Stimulated activated effector memory CD8-positive, alpha-beta T cell treated with anti-CD3 and anti-CD28 coated beads, Interleukin-12 subunit alpha, Interleukin-12 subunit beta, amount 100 ng/mL, for 72 hours (primary cell): Measurements from ENCODE around the gene GUCA2B.

Source experiments
- ATAC-seq: fragments of 150-1000 bp; cut with Tn5 transposase; 2 replicates; pipeline ENCODE4 v1.10.0; 2021
- DNase-seq, 2 donors: peaks; one replicate each; pipeline ENCODE4 v3.0.0; 2021 to 2022; ENCODE audit warnings: low spot score in 2 of 2
- H3K27ac Mint-ChIP-seq: one replicate; pipeline ENCODE4 v1.8.0; 2022; ENCODE audit warnings: mild to moderate bottlenecking, mixed read lengths
- H3K36me3 Mint-ChIP-seq: one replicate; pipeline ENCODE4 v1.8.0; 2022; ENCODE audit warnings: mild to moderate bottlenecking, mixed read lengths
- H3K4me1 Mint-ChIP-seq: one replicate; pipeline ENCODE4 v1.8.0; 2022; ENCODE audit warnings: mixed read lengths
- H3K4me3 Mint-ChIP-seq: one replicate; pipeline ENCODE4 v1.8.0; 2022; ENCODE audit warnings: mild to moderate bottlenecking, mixed read lengths
- H3K9me3 Mint-ChIP-seq: one replicate; pipeline ENCODE4 v1.8.0; 2022; ENCODE audit warnings: mixed read lengths

Gene GUCA2B

DNA sequence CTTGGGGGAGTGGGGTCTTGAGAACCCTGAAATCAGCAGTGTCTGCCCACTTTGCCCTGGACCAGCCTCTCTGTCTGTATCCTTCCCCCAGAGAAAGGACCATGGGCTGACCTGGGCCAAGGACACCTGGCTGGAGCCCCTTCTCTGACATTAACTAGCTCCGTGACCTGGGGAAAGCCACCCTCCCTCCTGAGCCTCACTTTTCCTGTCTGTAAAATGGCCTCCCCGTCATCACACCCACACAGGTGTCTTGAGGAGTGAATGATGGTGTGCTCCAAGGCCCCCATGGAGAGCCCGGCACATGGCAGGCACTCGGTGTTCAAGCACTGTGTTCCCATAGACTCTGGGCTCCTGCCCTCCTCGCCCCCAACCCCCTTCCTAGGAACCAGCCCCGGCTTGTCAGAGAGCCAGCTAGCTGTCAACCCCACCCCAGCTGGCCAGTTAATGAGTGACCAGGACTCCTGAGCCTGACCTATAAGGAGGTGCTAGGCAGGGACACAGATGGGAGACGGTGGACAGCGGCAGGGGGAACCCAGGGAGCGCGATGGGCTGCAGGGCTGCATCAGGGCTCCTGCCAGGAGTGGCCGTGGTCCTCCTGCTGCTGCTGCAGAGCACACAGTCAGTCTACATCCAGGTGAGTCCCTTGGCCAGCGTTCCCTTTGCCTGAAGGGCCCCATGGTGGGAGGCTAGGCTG is at the start of gene GUCA2B:
TSS of gene GUCA2B (plus strand) at position 504 of the 694 bp plus-strand sequence. CDS start at position 545, 41 bp downstream.
- Mint-ChIP-seq H3K27ac (peak within 1 kb of the TSS; percentile 24), H3K4me3 (no peak within 1 kb of the TSS), H3K36me3 (no peaks in the 10 kb centered on the region), H3K9me3 (no peaks in the 10 kb centered on the region), H3K4me1 (peaks cover 8% of the 10 kb centered on the region)
- ATAC-seq (no peak), DNase-seq (no peak)

DNA sequence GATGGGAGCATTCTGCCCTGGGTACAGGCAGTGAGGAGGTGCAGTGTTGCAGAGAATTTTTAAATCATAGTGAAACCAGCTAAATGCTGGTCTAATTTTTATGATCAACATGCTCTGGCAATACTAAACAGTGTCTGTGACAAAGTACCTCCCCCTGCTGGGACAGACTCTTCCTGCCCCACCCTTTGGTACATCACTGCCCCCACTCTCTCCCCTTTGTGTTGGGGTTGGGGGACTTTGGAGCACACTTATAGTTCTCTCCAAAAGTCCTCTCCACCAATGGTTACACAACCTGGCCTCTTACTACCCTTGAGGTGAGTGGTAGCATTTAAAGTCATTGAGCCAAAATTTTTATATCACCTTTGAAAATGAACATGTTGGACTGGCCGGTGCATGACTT is 48.2 kb upstream of the GUCA2B start:
- no peaks in the 10 kb centered on the region for H3K4me1 Mint-ChIP-seq
- H3K4me3 Mint-ChIP-seq = no peak overlapping the region
- H3K27ac Mint-ChIP-seq = no peak overlapping the region
- H3K36me3 Mint-ChIP-seq = no peaks in the 10 kb centered on the region
- no peak for ATAC-seq
- DNase-seq = no peak
- H3K9me3 Mint-ChIP-seq = no peaks in the 10 kb centered on the region

DNA sequence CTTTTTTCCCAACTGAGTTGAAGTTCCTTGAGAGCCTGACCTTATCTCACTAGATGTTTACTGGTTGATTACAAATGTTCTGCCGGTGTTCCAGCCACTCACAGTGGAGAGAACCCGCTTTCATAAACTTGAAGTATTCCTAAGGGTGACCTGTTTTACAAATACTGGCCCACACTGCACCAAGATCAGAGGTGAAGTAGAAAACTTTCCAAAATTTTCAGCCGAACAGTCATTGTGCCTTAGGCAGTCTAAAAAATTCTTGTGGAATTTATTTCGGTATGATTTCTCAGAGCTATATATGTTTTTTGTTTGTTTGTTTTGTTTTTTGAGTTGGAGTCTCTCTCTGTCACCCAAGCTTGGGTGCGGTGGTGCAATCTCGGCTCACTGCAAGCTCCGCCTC is 44.9 kb upstream of the GUCA2B start:
- H3K9me3 Mint-ChIP-seq = no peaks in the 10 kb centered on the region
- ATAC-seq = no peak
- no peaks in the 10 kb centered on the region for H3K36me3 Mint-ChIP-seq
- DNase-seq = no peak
- no peak overlapping the region for H3K4me3 Mint-ChIP-seq
- H3K4me1 Mint-ChIP-seq = no peaks in the 10 kb centered on the region
- no peak overlapping the region for H3K27ac Mint-ChIP-seq

DNA sequence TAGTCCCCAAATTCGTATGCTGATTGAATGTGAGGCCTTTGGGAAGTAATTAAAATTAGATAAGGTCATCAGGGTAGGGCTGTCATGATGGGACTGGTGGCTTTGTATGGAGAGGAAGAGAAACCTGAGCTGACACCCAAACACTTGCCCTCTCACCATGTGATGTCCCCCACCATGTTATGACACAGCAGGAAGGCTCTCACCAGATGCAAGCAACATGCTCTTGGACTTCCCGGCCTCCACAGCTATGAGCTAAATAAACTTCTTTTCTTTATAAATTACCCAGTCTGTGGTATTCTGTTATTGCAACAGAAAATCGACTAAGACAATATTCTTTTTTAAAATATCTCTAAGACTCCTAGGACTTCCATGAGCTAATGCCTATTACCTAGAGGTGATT is 43.6 kb upstream of the GUCA2B start:
- Mint-ChIP-seq H3K27ac (no peak overlapping the region), H3K4me3 (no peak overlapping the region), H3K9me3 (no peaks in the 10 kb centered on the region), H3K36me3 (no peaks in the 10 kb centered on the region), H3K4me1 (no peaks in the 10 kb centered on the region)
- ATAC-seq (no peak), DNase-seq (no peak)

DNA sequence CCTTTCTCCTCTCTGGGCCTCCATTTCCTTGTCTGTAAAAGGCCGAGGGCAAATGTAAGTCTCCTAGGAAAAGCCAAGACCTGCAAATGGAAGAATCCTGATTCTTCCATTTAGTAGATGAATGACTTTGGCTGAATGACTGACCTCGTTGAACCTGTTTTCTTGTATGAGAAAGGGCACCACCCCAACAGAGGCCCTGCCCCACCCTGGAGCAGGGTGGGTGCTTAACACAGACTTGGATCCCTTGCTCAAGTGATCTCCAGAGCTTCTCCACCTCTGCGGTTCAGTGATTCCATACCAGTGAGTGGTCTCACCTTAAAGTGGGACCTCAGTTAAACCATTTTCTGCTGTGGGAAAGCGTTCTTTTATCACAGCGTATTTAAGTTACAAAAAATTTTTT is 39.0 kb upstream of the GUCA2B start:
- ATAC-seq (no peak), DNase-seq (no peak)
- H3K4me3 Mint-ChIP-seq = no peak overlapping the region
- no peak overlapping the region for H3K27ac Mint-ChIP-seq
- H3K9me3 Mint-ChIP-seq = no peaks in the 10 kb centered on the region
- H3K36me3 Mint-ChIP-seq = no peaks in the 10 kb centered on the region
- H3K4me1 Mint-ChIP-seq = no peaks in the 10 kb centered on the region

DNA sequence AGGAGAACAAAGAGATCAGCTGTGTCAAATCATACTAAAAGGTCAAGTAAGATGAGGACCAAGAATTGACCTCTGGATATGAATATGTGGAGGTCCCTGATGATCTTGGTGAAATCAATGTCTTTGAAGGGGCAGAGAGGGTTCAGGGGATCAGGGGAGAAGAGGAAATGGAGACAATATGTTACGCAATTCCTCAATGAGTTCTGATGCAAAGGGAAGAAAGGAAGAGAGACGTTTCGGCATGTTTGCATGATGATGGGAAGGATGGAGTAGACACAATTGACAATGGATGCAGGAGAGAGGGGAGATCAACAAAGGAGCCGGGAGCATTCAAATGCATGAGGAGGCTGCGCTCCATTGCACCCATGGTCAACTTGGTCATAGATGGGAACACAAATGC is 36.0 kb upstream of the GUCA2B start:
- Mint-ChIP-seq H3K4me1 (no peaks in the 10 kb centered on the region), H3K27ac (no peak overlapping the region), H3K9me3 (no peaks in the 10 kb centered on the region), H3K36me3 (no peaks in the 10 kb centered on the region), H3K4me3 (no peak overlapping the region)
- DNase-seq (no peak), ATAC-seq (no peak)

DNA sequence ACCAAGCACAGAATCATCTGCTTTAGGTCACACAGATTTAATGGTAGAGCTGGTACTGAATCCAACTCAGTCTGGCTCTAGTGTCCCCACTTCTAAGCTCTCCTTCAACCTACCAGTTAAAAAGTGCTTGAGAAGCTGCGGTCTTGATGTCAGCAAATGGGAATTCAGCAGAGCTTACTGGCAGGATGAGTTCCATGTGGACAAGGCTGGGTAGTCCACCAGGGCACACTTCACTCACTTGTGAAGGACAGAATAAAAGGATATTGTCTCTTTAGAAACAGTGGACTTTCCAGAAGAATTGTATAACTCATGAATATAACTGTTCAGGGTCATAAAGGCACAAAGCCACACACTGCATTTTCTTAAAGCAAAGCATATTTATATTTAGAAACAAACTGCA is 35.1 kb upstream of the GUCA2B start:
- DNase-seq (no peak), ATAC-seq (no peak)
- no peak overlapping the region for H3K4me3 Mint-ChIP-seq
- no peak overlapping the region for H3K27ac Mint-ChIP-seq
- no peaks in the 10 kb centered on the region for H3K9me3 Mint-ChIP-seq
- no peaks in the 10 kb centered on the region for H3K36me3 Mint-ChIP-seq
- no peaks in the 10 kb centered on the region for H3K4me1 Mint-ChIP-seq

DNA sequence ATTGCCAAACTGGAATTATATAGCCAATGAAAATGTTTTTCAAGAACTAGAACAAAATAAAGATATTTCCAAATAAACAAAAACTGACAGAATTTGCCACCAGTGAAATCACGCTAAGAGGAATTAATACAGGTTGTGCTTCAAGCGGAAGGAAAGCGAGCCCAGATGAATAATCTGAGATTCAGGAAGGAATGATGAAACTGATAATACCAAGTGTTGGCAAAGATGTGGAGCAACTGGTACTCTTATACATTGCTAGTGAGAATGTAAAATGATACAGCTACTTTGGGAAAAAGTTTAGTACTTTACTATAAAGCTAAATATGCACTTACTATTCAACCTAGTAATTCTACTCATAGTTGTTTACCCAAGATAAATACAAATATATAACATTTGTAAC is 30.8 kb upstream of the GUCA2B start:
- no peaks in the 10 kb centered on the region for H3K4me1 Mint-ChIP-seq
- ATAC-seq = no peak
- no peak overlapping the region for H3K4me3 Mint-ChIP-seq
- H3K27ac Mint-ChIP-seq = no peak overlapping the region
- H3K36me3 Mint-ChIP-seq = no peaks in the 10 kb centered on the region
- no peaks in the 10 kb centered on the region for H3K9me3 Mint-ChIP-seq
- DNase-seq = no peak

DNA sequence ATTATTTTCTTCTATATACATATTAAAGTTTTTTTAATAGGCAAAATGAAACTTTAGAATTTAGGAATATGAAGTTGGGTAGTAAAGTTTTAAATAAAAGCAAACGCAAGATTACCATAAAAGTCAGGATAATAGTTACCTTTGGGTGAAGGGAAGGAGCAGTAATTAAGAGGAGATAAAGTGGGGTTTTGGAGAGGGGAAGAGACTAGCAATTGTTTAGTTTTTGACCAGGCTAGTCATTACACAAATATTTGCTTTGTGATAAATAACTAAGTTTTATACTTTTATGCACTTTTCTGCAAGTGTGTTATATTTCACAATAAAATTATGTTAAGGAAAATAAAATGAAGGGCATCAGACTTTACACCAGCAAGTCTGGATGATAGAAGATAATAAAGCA is 27.7 kb upstream of the GUCA2B start:
- Mint-ChIP-seq H3K36me3 (no peaks in the 10 kb centered on the region), H3K4me3 (no peak overlapping the region), H3K27ac (no peak overlapping the region), H3K4me1 (no peaks in the 10 kb centered on the region), H3K9me3 (no peaks in the 10 kb centered on the region)
- ATAC-seq (no peak), DNase-seq (no peak)

DNA sequence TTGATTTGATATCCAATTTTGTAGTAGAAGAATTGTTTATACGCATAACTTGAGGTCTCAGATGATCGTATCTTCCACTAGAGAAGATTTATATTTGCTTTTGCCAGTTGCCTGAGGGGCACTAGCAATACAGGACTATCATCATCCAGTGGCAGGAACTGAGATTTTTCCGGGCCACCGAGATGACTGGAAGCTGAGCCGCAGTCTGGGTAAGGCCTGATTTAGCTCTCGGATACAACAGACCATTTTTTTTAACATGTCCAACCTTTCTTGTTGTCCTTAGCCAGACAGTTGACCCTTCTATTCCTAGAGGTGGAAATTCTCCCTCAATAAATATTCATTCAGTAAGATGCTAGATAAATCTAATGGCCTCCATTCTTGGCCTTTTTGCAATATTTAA is 25.4 kb upstream of the GUCA2B start:
- H3K4me3 Mint-ChIP-seq = no peak overlapping the region

DNA sequence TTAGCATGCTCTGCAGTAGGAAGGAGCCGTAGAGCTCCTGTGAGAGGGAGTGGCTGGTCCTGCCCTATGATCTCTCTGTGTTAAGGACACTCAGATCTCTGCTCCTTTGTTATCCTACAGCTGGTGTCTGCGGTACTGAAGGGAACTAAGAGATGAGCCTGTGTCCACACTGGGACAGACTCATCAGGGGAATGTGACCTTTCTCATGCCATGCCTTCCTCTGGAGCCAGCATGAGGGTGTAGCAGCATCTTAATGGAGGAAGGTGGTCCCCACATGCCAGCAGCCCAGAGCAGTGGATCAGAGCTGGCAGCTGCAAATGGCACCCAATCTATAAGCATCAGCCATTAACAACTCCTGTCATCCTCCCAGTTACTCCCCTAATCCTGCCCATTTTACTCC is 24.7 kb upstream of the GUCA2B start:
- Mint-ChIP-seq H3K4me3 (no peak overlapping the region), H3K36me3 (no peaks in the 10 kb centered on the region), H3K9me3 (no peaks in the 10 kb centered on the region), H3K4me1 (no peaks in the 10 kb centered on the region), H3K27ac (no peak overlapping the region)
- peak in 1 of 2 donors; percentile 12 for DNase-seq
- peak; percentile 21 for ATAC-seq

More for the DNA sequence above, 25.4 kb upstream of the GUCA2B start:
- ATAC-seq (no peak), DNase-seq (peak in 1 of 2 donors; percentile 2)
- H3K4me1 Mint-ChIP-seq = no peaks in the 10 kb centered on the region
- no peaks in the 10 kb centered on the region for H3K9me3 Mint-ChIP-seq
- no peaks in the 10 kb centered on the region for H3K36me3 Mint-ChIP-seq
- H3K27ac Mint-ChIP-seq = no peak overlapping the region

DNA sequence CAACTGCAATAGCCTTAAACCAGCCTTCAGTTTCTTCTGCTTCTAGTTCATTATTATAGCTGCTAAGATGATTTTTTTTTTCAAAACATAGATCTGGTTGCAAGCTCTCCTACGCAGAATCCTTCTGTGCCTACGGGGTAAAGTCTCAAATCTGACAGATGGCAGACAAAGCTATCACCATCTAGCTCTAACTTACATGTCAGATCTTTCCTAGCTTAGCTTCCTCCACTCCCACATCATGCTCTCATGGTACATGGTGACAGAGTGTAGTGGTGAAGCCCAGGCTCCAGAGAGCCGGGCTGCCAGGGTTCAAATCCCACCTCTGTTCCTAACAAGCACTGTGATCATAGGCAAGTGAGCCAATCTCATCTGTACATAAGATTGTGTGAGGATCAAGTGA is 24.2 kb upstream of the GUCA2B start:
- Mint-ChIP-seq H3K9me3 (no peaks in the 10 kb centered on the region), H3K36me3 (no peaks in the 10 kb centered on the region), H3K4me3 (no peak overlapping the region), H3K4me1 (no peaks in the 10 kb centered on the region), H3K27ac (no peak overlapping the region)
- no peak for ATAC-seq
- peak in 1 of 2 donors; percentile 15 for DNase-seq

DNA sequence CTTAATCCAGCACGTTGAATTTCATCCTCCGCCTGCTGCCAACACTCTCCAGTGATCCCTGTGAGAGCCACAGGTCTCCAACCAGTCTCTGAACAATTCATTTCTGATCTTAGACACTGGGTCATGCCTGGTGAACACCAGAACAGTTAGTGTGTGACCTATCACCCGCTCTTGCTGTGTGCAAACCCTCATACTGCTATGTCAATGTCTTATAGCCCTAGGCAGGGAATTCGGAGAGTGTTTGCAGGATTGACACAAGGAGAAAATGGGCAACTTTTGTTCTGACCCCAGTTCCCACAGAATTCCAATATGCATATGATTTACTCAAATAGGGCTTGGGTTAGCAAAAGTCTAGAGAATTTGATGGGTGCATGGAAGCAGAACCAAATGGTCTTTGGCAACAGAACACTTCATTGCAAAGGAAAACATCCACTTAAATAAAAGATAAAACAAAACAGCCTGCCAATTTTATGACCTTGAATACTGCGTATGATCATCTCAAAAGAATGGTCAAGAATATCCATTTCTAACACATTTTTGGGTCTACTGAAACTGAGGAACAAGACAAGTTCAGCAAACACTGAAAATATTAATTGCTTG is 23.0 kb upstream of the GUCA2B start:
- no peak overlapping the region for H3K4me3 Mint-ChIP-seq
- ATAC-seq = no peak

DNA sequence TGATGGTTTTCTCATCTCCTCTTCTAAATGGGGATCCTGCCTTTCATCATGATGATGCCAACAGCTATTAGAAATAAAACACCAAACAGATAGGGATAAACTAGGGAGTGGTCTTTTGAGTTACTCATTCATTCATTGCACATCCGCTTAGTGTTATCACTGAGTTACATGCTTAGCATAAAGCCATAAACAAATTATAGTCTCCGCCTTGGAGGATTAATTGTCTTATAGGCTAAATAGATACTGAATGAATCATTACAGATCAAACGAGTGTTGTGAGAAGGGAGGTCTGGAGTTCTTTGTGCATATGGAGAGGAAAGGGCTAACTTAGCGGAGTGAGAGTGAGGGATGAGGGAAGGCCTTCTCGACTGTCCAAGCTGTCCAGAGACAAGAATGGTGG is 19.8 kb upstream of the GUCA2B start:
- DNase-seq (no peak), ATAC-seq (no peak)
- no peaks in the 10 kb centered on the region for H3K4me1 Mint-ChIP-seq
- no peak overlapping the region for H3K27ac Mint-ChIP-seq
- no peaks in the 10 kb centered on the region for H3K9me3 Mint-ChIP-seq
- no peaks in the 10 kb centered on the region for H3K36me3 Mint-ChIP-seq
- H3K4me3 Mint-ChIP-seq = no peak overlapping the region

More for the DNA sequence above, 23.0 kb upstream of the GUCA2B start:
- Mint-ChIP-seq H3K4me1 (no peaks in the 10 kb centered on the region), H3K36me3 (no peaks in the 10 kb centered on the region), H3K27ac (no peak overlapping the region), H3K9me3 (no peaks in the 10 kb centered on the region)
- peak in 1 of 2 donors; percentile 28 for DNase-seq

DNA sequence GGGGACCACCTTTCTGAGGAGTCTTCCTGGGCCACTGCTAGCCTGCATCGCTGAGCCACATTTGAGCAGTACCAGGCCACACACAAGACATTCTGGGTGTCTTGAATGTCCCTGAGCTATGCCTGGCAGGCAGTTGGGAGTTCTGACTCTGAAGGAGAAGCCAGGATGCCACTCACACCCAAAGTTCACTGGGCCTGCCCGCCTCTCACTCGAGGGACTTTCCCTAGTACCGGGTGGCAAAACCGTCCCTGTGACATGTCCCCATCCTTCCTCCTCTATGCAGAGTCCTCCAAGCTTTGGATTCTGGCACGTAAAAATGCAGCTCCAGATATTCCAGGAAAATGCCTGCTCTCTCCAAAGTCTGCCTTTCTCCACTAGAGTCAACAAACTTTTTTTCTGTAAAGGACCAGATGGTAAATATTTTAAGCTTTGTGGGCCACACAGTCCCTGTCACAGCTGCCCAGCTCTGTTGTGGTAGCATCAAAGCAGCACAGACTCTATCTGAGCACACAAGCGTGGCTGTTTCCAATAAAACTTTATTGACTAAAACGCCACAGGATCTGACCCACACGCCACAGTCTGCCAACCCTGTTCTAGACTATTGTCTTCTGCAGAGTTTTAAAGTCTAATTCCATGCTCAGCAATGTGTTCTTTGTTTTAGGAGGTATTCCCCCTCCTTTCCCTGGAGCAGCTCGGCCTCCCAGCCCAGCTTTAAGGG is 19.2 kb upstream of the GUCA2B start:
- no peaks in the 10 kb centered on the region for H3K9me3 Mint-ChIP-seq
- ATAC-seq (no peak), DNase-seq (peak in 1 of 2 donors; percentile 17)
- H3K36me3 Mint-ChIP-seq = no peaks in the 10 kb centered on the region
- H3K27ac Mint-ChIP-seq = no peak overlapping the region
- H3K4me3 Mint-ChIP-seq = no peak overlapping the region
- no peaks in the 10 kb centered on the region for H3K4me1 Mint-ChIP-seq

DNA sequence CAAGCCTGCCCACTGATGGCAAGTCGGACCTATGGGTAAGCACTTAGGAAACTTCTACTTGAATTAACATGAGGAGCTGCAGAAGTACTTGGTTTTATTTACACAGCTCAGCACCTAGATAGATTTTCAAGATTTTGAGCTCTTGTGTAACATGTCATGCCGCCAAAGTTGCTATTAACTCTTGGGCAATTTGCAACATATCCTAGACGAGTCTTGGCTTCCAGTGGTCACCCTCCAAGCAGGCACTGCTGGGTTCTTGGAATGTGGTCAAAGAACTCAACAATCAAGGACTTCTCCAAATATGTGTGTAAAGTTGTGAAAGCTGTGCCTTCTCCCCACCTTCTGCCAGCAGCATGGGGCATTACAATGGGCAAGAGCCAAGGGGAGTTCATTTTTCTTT is 17.8 kb upstream of the GUCA2B start:
- no peak overlapping the region for H3K4me3 Mint-ChIP-seq
- no peaks in the 10 kb centered on the region for H3K36me3 Mint-ChIP-seq
- H3K9me3 Mint-ChIP-seq = no peaks in the 10 kb centered on the region
- no peak overlapping the region for H3K27ac Mint-ChIP-seq
- H3K4me1 Mint-ChIP-seq = no peaks in the 10 kb centered on the region
- peak in 1 of 2 donors; percentile 30 for DNase-seq
- ATAC-seq = no peak
